Islet precursor cell (in vitro differentiated cells): ENCODE data around the gene EHHADH.
"Not testable (repeated sequence)": the region's sequence is repeated elsewhere in the genome, so short reads cannot be mapped to it uniquely, and the experiment has no call there.

Experiments used
- DNase-seq: peaks from one replicate; pipeline ENCODE4 v3.0.0-alpha.2; 2018

Gene EHHADH

DNA sequence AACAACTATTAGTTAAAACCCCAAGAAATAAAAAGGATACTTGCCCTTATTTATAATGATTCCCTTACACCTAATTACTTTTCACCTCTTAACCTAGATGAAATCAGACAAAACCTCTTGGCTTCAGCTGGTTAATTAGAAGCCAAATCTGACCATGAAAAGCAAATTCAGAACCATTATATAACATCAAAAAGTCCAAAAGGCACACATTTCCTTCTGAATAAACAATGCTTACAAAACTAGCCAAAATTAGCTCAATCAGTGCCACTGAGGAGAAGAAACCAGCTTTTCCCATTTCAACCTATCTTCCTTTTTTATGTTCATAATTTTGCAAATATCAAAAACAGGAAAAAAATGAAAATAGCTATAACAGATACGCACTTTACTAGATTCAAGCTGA is 3.2 kb downstream of the EHHADH start:
- DNase-seq, result no peak

DNA sequence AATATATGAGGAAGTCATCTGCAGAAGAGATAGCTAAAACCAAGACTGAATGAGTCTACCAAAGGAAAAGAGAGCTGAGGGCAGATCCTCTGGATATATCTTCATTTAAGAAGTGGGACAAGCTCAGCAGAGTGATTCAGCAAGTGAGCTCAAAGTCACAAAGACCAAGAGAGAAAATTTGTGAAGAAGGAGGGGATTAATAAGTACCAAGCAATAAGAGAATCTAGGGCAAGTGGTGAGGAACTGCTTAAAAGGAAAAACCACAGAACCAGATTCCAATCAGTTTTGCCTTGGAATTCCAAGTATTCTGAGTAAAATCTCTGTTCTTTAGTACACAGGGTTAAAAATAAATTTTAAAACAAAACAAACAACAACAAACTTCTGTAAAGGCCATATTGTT is 3.6 kb downstream of the EHHADH start:
- no peak for DNase-seq

GRCh38 chr3:185242642-185243041 is 11.2 kb downstream of the EHHADH start:
- peak; percentile 68 for DNase-seq

DNA sequence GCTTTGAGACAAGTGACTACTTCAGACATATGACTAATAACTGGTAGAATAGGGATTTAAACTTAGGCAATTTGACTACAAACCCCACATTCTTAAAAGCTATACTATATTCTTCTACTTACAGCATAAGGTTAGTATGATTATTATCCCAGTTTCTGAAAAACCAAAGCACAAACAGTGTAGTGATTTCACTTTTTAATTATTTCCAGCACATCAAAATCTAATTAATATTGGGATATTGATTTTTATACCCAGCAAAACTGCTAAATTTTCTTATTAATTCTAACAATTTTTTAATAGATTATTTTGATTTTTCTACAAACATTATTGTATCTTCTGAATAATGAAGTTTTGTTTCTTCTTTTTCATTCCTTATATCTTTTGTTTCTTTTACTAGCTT is 16.9 kb downstream of the EHHADH start:
- no peak for DNase-seq

- DNase-seq, result no peak
Measured at GRCh38 chr3:185233328-185233727, 20.5 kb downstream of the EHHADH start.

DNA sequence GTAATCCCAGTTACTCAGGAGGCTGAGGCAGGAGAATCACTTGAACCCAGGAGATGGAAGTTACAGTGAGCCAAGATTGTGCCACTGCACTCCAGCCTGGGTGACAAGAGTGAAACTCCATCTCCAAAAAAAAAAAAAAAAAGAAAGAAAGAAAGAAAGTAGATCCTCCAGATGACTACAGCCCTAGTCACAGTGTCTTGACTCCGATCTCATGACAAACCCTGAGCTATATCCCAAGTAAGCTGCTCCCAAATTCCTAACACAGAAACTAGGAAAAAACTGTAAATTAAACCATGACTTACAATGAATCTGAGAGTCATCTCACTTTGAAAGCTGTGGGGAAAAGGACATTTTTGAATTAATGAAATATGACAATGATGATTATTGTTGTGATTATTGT is 27.3 kb downstream of the EHHADH start:
- DNase-seq, result not testable (repeated sequence)

GRCh38 chr3:185225523-185225922 is 28.3 kb downstream of the EHHADH start:
- DNase-seq, result no peak

- DNase-seq, result no peak
Measured at GRCh38 chr3:185225080-185225479, 28.8 kb downstream of the EHHADH start.

- DNase-seq, result no peak
Measured at GRCh38 chr3:185221203-185221602, 32.6 kb downstream of the EHHADH start.

GRCh38 chr3:185216607-185216958 is 37.3 kb downstream of the EHHADH start:
- no peak for DNase-seq

GRCh38 chr3:185215873-185216606 is 37.8 kb downstream of the EHHADH start:
- no peak for DNase-seq

DNA sequence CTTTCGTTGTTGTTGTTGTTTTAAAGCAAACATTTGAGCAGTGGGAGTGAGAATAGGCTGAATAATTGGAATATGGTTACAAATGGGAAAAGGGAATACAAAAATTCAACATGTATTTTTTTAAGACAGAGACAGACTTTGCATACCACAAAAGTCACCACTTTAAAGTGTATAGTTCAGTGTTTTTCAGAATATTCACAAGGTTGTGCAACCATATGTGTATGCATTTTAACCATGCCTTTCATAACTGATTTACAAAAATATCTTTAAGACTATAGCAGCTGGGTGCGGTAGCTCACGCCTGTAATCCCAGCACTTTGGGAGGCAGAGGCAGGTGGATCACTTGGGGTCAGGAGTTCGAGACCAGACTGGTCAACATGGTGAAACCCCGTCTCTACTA is 41.3 kb downstream of the EHHADH start:
- no peak for DNase-seq

- no peak for DNase-seq
Measured at GRCh38 chr3:185212086-185212485, 41.8 kb downstream of the EHHADH start.

GRCh38 chr3:185210621-185211142 is 43.2 kb downstream of the EHHADH start:
- no peak for DNase-seq

DNA sequence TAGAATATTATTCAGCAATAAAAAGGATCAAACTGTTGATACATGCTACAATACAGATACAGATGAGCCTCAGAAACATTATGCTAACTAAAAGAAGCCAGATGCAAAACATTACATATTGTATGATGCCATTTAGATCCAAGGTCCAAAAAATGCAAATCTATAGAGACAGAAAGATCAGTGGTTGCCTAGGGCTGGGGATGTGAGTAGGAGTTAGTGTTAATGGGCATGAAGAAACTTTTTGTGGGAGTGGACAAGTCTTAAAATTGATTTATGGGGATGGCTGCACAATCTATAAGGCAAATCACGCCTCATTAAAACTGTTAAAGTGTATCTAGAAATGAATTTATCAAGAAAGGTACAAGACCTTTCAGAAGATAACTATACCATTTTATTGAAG is 45.0 kb downstream of the EHHADH start:
- no peak for DNase-seq

DNA sequence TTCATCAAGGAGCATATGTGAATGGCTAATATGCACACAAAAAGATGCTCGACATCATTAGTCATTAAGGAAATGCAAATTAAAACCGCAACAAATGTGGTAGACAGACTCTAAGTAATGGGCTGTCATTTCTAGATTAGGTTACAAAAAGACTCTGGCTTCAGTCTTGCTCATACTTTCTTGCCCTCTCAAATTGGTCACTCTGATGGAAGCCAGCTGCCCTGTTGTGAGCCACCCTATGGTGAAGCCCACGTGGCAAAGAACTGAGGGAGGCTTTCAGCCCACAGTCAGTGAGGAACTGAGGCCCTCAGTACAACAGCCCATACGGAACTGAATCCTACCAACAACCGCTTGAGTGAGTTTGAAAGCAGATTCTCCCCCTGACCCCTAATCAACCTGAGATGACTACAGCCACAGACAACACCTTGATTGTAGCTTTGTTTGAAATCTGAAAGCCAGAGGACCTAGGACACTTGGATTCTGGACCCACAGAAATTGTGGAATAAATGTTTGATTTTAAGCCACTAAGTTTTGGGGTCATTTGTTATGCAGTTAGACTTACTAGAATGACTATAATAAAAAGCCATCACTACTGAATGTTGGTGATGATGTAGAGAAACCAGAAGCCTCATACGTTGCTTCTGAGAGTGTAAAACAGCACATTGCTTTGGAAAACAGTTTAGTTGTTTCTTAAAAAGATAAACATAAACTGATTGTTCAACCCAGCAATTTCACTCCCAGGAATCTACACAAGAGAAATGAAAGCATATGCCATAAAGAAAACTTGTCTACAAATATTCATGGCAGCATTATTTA is 45.7 kb downstream of the EHHADH start:
- no peak for DNase-seq

GRCh38 chr3:185207481-185207880 is 46.4 kb downstream of the EHHADH start:
- no peak for DNase-seq

DNA sequence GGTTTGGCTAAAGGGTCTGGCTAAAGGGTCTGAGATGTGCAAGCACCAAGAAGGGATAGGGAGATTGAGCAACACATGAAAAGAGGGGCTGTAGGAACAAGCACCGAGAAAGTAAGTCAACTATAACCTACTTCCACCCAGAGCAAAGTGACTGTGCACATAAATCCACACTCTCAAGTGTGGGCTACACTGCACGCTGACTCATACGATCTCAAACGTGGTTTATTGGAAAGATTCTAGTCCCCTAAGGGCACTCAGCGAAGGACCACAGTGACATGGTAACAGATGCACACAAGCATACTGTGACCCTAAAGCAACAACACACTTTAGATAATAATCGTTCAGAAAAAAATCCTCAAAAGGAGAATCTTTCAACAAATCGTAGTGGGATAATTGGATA is 48.0 kb downstream of the EHHADH start:
- no peak for DNase-seq

- no peak for DNase-seq
Measured at GRCh38 chr3:185204894-185205293, 49.0 kb downstream of the EHHADH start.

DNA sequence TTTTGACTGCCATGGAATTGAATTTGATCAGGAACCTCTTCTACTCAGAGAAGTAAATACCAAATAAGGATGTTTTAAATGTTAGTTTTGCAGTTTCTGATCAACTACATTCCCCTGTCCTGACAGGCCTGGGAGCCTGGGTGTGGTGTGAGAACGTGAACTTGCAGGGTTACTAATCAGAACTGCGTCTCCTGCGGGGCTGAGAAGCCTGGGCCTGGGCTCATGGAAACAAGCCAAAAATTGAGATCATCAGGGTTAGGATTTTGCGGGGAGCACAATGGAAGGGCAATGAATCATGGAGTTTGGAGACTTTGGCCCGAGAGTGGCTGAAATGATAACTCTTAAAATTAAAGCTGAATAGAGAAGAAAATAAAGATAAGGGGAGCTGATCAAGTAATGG is 53.2 kb downstream of the EHHADH start:
- no peak for DNase-seq

DNA sequence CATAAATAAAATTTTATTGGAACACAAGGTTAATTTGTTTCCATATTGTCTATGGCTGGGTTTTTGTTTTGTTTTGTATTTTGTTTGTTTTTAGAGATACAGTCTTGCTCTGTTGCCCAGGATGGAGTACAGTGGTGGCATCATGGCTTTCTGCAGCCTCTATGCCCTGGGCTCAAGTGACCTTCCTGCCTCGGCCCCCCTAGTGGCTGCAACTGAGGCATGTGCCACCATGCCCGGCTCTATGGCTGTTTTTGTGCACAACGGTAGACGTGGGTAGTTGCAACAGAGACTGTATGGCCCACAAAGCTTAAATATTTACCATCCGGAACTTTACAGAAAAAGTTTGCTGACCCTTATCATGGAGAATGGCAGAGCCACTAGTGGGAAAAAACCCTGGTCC is 54.2 kb downstream of the EHHADH start:
- DNase-seq, result no peak

GRCh38 chr3:185199206-185199605 is 54.6 kb downstream of the EHHADH start:
- DNase-seq, result no peak

DNA sequence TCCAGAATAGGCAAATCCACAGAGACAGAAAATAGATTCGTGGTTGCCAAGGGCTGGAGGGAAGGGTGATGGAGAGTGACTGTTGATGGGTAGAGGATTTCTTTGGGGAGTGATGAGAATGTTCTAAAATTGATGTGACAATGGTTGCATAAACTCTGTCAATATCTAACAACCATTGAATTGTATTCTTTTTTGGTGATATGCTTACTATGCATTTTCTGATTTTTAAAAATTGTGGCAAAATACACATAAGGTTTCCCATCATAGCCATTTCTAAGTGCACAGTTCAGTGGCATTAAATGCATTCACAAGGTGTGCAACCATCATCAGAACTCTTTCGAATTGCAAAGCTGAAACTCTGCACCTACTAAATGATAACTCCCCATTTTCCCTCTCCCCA is 56.8 kb downstream of the EHHADH start:
- DNase-seq, result no peak

DNA sequence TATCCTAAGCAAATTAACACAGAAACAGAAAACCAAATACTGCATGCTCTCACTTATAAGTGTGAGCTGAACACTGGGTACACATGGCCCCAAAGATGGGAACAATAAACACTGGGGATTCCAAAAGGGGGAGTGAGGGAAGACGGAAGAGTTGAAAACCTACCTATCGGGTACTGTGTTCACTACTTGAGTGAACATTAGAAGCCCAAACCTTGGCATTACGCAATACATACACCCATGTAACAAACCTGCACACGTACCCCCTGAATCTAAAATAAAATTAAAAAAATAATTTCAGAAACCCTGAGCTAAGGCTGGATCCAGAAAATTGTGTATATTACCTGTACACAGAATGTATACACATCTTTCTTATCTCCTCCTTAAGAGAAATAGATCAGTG is 58.2 kb downstream of the EHHADH start:
- DNase-seq, result no peak
